WERI-Rb-1 (cell line): ENCODE results near the gene BPIFB4.
A peak's percentile ranks its signal among the peaks of the same experiment; 100 is the strongest.

Experiments
- DNase-seq: peaks from one replicate; pipeline ENCODE4 v3.0.0-alpha.2; 2020
- H3K27ac ChIP-seq: fragments of 250-450 bp; sonication (Bioruptor Pico); 2 replicates; pipeline ENCODE4 v1.5.1; 2020; ENCODE audit warnings: mild to moderate bottlenecking, moderate library complexity
- H3K27me3 ChIP-seq: fragments of 250-450 bp; sonication (Bioruptor Pico); 2 replicates; pipeline ENCODE4 v1.5.1; 2021; ENCODE audit warnings: mild to moderate bottlenecking, low read depth, moderate library complexity; ENCODE audit not compliant: insufficient read depth, severe bottlenecking
- H3K36me3 ChIP-seq: fragments of 250-450 bp; sonication (Bioruptor Pico); 2 replicates; pipeline ENCODE4 v1.5.1; 2020; ENCODE audit warnings: mild to moderate bottlenecking, moderate library complexity
- H3K4me3 ChIP-seq: 2 replicates; pipeline ENCODE4 v1.5.1; 2011; ENCODE audit warnings: low read depth, mild to moderate bottlenecking, control low read depth, low read length
- H3K9me3 ChIP-seq: fragments of 250-450 bp; sonication (Bioruptor Pico); 2 replicates; pipeline ENCODE4 v1.5.1; 2021; ENCODE audit warnings: mild to moderate bottlenecking, moderate library complexity; ENCODE audit not compliant: severe bottlenecking
- TF ChIP-seq, protein P1 (sequence below): IDR thresholded peaks from 2 replicates; pipeline ENCODE4 v1.5.1; 2011; ENCODE audit warnings: low read depth, mild to moderate bottlenecking, control low read depth, inconsistent platforms, low read length

The BPIFB4 gene

DNA sequence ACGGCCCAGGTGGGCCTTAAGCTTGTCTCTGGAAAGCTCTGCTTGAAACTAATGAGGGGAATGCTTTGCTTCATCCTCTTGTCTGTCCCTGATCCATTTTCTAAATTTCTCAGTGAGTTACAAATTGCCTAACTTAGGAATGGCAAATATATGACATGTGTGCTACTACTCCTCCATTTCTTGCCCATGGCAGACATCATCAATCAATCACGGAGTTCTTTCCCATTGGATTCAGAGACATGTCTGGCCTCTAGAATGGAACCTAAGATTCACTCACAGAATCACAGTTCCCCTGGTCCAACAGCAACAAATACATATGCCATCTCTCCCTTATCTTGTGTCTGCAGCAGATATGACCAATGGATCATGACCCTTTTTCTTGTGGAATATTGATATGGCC lies 6.6 kb upstream of the BPIFB4 start:
- Histone ChIP-seq H3K27me3 (no peaks in the 10 kb centered on the region), H3K36me3 (no peaks in the 10 kb centered on the region), H3K27ac (no peak overlapping the region), H3K9me3 (no peaks in the 10 kb centered on the region), H3K4me3 (no peak overlapping the region)
- TF ChIP-seq, protein P1, sequence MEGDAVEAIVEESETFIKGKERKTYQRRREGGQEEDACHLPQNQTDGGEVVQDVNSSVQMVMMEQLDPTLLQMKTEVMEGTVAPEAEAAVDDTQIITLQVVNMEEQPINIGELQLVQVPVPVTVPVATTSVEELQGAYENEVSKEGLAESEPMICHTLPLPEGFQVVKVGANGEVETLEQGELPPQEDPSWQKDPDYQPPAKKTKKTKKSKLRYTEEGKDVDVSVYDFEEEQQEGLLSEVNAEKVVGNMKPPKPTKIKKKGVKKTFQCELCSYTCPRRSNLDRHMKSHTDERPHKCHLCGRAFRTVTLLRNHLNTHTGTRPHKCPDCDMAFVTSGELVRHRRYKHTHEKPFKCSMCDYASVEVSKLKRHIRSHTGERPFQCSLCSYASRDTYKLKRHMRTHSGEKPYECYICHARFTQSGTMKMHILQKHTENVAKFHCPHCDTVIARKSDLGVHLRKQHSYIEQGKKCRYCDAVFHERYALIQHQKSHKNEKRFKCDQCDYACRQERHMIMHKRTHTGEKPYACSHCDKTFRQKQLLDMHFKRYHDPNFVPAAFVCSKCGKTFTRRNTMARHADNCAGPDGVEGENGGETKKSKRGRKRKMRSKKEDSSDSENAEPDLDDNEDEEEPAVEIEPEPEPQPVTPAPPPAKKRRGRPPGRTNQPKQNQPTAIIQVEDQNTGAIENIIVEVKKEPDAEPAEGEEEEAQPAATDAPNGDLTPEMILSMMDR = no peak
- DNase-seq = no peak

DNA sequence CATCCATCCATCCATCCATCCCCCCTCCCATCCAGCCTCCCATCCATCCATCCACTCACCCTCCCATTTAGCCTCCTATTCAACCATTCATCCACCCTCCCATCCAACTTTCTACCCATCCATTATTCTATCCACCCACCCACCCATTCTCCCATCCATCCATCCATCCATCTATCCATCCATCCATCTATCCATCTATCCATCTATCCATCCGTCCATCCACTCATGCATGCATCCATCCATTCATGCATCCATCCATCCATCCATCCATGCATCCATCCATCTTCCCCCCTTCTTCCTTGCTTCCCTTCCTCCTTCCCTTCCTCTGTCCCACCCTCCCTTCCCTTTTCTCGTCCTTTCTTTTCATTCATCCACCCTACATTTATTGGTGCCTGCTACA lies 4.8 kb upstream of the BPIFB4 start:
- H3K4me3 ChIP-seq = no peak overlapping the region
- H3K36me3 ChIP-seq = no peaks in the 10 kb centered on the region
- DNase-seq = no peak
- TF ChIP-seq, protein P1 = no peak
- no peaks in the 10 kb centered on the region for H3K27me3 ChIP-seq
- H3K27ac ChIP-seq = no peak overlapping the region
- H3K9me3 ChIP-seq = no peaks in the 10 kb centered on the region

DNA sequence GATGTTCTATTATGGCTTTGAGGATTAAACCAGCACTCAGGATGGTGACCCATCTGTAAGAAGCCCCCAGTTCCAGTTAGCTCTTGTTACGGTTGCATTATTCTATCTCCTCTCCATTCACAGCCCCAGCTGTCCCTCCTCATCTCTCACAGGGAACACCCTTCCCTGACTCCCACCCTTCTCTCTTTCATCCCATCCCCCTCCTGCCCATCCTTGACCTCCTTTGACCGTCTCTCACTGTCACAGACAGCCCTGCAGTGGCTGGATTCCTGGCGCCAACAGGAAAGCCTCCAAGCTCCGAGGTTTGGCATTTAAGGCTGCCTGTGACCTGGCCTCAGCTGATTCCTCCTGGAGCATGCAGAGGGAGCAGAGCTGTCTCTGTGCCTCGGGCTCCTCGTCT lies 4.2 kb upstream of the BPIFB4 start:
- DNase-seq = peak; percentile 49
- Histone ChIP-seq H3K27ac (no peak overlapping the region; the same call in 1 of the 2 replicates), H3K36me3 (no peaks in the 10 kb centered on the region), H3K4me3 (no peak overlapping the region), H3K9me3 (no peaks in the 10 kb centered on the region), H3K27me3 (no peaks in the 10 kb centered on the region)
- TF ChIP-seq, protein P1 = no peak

DNA sequence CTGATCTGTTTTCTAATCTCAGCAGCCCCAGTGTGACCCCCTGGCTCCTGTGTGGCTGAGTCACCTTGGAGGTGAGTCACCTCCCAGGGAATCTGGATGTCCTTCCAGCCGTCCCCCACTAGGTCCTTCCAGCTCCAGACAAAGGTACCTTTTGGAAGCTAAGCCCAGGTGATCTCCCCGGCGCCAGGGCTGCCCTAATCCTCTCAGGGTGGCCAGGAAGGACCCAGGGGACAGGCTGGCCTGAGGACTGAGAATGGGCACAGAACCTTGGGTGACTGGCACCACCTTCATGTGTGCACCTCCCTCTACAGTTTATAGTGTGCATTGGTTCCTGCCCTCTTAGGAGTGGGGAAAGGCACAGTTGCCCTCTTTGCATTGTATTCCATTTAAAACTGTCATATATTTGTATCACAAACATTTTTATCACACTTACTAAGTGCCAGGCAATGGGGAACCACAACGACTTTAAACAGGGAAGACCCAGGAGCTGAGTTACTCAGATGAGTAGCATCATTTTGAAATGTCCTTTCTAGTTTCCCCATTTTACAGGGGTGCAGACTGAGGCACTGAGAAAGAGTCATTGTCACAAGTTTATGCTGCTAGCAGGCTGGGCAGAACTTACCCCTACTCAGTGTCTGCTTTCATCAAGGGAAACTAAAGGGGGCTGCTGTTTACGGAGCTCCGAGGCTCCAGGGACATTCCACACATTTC lies 2.6 kb upstream of the BPIFB4 start:
- peak overlapping the region; percentile 12; the same call in 1 of the 2 replicates for H3K27ac ChIP-seq
- TF ChIP-seq, protein P1 = peak; percentile 66
- peak; percentile 60 for DNase-seq
- H3K36me3 ChIP-seq = no peaks in the 10 kb centered on the region
- no peaks in the 10 kb centered on the region for H3K9me3 ChIP-seq
- H3K27me3 ChIP-seq = no peaks in the 10 kb centered on the region
- no peak overlapping the region for H3K4me3 ChIP-seq

DNA sequence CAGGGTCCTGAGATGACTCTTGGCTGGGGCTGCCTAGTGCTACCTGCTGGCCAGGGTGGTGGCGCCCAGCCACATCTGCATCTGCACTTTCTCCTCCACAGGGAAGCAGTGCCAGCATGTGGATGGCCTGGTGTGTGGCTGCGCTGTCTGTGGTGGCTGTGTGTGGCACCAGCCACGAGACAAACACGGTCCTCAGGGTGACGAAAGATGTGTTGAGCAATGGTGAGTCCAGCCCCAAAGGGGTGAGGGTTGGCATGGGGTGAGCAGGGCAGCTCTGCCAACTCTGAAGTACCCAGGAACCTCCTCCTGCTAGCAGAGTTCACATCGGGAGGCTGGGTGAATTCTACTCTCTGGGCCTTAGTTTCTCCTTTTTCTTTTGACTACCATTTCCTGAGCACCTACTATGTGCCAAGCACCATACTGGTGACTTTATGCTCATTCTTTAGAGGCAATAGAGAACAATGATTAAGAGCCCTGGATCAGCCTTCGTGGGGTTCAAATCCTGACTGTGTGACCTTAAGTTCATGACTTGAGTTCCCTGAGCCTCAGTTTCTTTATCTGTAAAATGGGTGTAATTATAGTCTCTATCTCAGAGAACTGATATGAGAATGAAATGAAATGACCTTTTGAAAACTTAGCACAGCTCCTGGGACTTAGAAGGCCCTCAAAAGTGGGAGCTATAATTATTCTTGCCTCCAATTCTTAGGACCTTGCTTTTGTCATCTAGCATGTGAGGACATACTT lies 2.1 kb downstream of the BPIFB4 start:
- H3K36me3 ChIP-seq = no peaks in the 10 kb centered on the region
- no peak overlapping the region for H3K4me3 ChIP-seq
- H3K27me3 ChIP-seq = no peaks in the 10 kb centered on the region
- no peak overlapping the region for H3K27ac ChIP-seq
- TF ChIP-seq, protein P1 = no peak
- no peaks in the 10 kb centered on the region for H3K9me3 ChIP-seq
- DNase-seq = no peak
